ENCODE results near the gene CTBP1.

GRCh38 chr4:1229117-1229849, 19.6 kb downstream of the CTBP1 start:
- TF ChIP-seq POLR2A (IDR thresholded peaks at IDR 0.05; ENCODE audit: low read depth, low read length) = no peak
- no peak for TF ChIP-seq POLR2AphosphoS5 (IDR thresholded peaks at IDR 0.05; ENCODE audit: low read depth, low read length)

Measured in GM12891 (cell line).